Measurements from ENCODE around the gene TTC7B. TPM values are rescaled to one million over a fixed set of nuclear protein-coding genes. Genes with fewer than 3 reads are reported as not detected.

TTC7B gene
- total RNA-seq, 2 donors from 2014 or later, result 5.2 to 10.2 TPM

DNA sequence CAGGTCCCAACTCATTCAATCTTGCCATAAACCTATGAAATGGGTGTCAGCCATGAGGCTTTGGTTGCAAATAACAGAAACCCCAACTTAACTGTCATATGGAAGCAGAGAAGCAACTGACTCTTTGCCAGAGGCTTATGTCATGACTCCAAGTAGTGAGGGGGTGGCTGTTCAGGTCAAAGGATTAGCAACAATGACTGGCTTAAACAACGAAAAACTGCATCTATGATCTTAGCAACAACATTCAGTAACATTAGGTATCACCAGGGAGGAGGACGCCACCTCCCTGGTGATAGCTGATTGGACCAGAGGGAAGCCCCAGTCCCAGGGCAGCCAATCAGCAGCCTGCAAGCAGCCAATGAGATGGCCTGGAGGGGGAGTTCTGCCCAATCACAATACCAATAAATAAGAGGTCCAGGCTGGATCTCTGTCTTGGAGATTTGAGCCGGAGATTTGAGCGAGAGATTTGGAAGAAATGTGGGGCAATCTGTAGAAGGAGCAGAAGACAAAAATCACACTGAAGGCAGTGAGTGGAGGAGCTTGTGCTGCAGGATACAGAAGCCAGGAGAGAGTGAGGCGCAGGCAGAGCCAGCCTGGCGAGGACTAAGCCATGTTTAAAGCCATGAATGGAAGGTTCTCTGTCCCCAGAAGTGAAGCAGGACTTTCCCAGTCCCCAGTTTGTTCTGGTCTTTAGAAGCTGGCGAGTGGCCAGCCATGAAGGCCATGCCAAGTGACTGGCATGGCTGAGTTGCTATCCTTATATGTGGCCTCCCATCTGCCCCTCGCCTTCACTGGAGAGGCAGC is 326.1 kb downstream of the TTC7B start:
- H3K9me3 Mint-ChIP-seq, result no peaks in the 10 kb centered on the region
- no peaks in the 10 kb centered on the region for H3K4me1 Mint-ChIP-seq
- ATAC-seq (replicated peaks), result no peak
- no peaks in the 10 kb centered on the region for H3K36me3 Mint-ChIP-seq (ENCODE audit: low read depth)
- H3K4me3 Mint-ChIP-seq, result no peak overlapping the region
- peaks cover 3% of the 10 kb centered on the region for H3K27me3 Mint-ChIP-seq
- no peak overlapping the region for H3K27ac Mint-ChIP-seq

DNA sequence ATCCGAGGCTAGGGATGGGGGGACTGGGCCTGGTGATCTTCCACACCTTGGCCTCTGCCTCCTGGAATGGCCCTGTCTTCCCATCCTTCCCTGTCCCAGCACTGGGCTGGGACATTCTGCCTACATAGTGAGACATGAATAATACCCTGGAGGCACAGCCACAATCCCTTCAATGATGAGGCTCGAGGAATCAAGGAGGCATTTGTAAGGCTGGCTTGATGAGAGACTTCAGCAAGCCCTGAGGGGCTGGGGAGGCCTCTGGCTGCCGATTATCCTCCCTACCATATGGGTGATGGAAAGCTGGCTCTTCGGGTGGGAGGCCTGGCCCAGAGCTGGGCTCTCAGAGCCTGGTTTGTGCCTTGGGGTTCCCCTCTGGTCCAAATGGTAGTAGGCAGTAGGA is 326.9 kb downstream of the TTC7B start:
- peaks cover 5% of the 10 kb centered on the region for H3K27me3 Mint-ChIP-seq
- H3K4me3 Mint-ChIP-seq, result no peak overlapping the region
- H3K36me3 Mint-ChIP-seq (ENCODE audit: low read depth), result no peaks in the 10 kb centered on the region
- no peak overlapping the region for H3K27ac Mint-ChIP-seq
- no peaks in the 10 kb centered on the region for H3K9me3 Mint-ChIP-seq
- ATAC-seq (replicated peaks), result no peak
- H3K4me1 Mint-ChIP-seq, result peaks cover 3% of the 10 kb centered on the region

DNA sequence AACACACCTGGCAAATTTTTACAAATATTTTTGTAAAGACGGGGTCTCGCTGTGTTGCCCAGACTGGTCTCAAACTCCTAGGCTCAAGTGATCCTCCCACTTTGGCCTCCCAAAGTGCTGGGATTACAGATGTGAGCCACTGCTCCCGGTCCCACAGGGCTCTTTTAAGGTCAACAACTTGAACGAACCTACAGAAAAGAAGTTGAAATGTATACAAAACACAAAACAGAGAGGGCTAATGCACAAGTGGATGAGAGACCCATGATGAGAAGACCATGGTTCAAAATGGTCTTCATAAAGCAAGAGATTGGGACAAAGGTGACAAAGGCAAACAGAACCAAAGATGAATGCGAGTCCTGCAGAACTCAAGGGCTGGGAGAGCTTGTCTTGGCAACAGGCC is 328.0 kb downstream of the TTC7B start:
- no peaks in the 10 kb centered on the region for H3K36me3 Mint-ChIP-seq (ENCODE audit: low read depth)
- no peak overlapping the region for H3K27ac Mint-ChIP-seq
- H3K27me3 Mint-ChIP-seq, result peaks cover 7% of the 10 kb centered on the region
- no peak overlapping the region for H3K4me3 Mint-ChIP-seq
- no peaks in the 10 kb centered on the region for H3K9me3 Mint-ChIP-seq
- no peak for ATAC-seq (replicated peaks)
- peaks cover 6% of the 10 kb centered on the region for H3K4me1 Mint-ChIP-seq

DNA sequence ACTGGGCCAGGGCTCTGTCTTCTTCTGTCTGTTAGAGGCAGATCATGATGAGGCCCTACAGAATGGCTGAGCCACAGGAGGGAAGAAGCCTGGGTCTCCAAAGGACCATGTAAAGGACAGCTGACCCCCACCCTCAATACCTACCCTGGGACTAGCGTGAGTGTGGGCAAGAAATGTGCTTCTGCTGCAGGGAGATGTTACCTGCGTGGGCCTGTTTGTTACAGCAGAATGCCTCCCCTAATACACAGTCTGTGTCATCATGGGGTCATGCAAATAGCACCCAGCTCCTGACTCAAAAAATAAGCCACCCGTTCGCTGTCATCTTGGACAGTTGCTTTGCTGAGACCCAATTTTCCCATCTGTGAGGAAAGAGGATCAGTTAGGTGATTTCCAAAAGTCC is 328.8 kb downstream of the TTC7B start:
- no peak overlapping the region for H3K27ac Mint-ChIP-seq
- no peak overlapping the region for H3K4me3 Mint-ChIP-seq
- no peak for ATAC-seq (replicated peaks)

DNA sequence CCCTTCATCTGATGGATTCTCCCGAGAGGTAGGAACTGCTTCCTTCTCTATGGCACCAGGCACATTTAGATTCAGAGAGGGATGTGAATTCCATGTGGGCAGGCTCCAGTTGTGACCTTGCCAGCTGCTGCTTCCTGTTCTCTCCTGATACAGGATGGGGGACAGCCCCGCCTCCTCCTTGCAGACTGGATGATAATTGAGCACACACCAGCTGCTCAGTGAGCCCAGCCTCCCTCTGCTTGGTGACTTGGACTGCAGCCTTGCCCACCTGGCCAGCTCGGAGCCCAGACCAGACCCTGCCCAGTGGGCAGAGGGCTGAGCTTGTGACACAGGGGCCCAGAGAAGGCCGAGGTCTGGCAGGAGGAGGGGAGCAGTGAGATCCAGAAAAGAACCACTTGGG is 329.2 kb downstream of the TTC7B start:
- Mint-ChIP-seq H3K27ac (no peak overlapping the region), H3K4me3 (no peak overlapping the region), H3K9me3 (no peaks in the 10 kb centered on the region), H3K4me1 (peaks cover 6% of the 10 kb centered on the region), H3K36me3 (ENCODE audit: low read depth) (no peaks in the 10 kb centered on the region), H3K27me3 (peaks cover 7% of the 10 kb centered on the region)
- no peak for ATAC-seq (replicated peaks)

More for the DNA sequence above, 328.8 kb downstream of the TTC7B start:
- Mint-ChIP-seq H3K9me3 (no peaks in the 10 kb centered on the region), H3K27me3 (peaks cover 7% of the 10 kb centered on the region), H3K4me1 (peaks cover 6% of the 10 kb centered on the region), H3K36me3 (ENCODE audit: low read depth) (no peaks in the 10 kb centered on the region)

DNA sequence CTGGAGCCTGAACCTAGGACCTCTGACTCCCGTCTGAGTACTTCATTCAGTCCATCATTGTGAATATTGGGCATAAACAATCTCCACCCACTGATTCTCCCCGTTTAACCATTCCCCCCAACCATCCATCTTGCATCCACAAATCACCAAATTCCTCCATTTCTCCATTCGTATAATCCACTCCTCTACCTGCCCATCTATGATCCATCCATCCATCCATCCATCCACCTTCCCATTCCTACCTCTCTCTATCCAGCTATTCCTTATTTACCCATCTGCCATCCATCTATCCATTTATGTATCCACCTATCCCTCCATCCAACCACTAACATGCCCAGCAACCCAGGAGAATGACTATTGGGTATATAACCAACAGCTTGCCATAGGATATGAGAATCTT is 331.9 kb downstream of the TTC7B start:
- H3K27me3 Mint-ChIP-seq, result peaks cover 13% of the 10 kb centered on the region
- no peaks in the 10 kb centered on the region for H3K36me3 Mint-ChIP-seq (ENCODE audit: low read depth)
- no peak overlapping the region for H3K27ac Mint-ChIP-seq
- H3K4me1 Mint-ChIP-seq, result peaks cover 6% of the 10 kb centered on the region
- no peak overlapping the region for H3K4me3 Mint-ChIP-seq
- H3K9me3 Mint-ChIP-seq, result peaks cover 3% of the 10 kb centered on the region
- no peak for ATAC-seq (replicated peaks)

DNA sequence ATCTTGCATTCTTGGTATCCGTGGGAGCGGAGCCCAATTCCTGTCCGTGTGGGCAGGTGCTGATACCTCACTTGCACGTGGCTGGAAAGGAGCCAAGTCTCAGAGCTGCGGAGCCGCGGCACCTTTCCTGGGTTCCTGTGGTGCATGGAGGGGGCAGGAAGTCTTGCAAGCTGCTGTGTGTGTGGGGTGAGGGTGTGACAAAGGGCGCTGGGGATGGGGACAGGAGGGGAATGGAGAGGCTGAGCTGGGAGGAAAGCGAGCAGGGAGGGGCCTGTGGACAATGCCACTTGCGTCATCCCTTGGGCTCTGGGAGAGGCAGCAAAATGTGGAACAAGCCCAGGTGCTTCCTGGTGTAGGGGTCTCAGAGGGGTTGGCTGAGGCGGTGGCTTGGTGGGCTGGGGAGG is 332.7 kb downstream of the TTC7B start:
- no peak for ATAC-seq (replicated peaks)
- no peak overlapping the region for H3K4me3 Mint-ChIP-seq
- H3K4me1 Mint-ChIP-seq, result peaks cover 6% of the 10 kb centered on the region
- H3K36me3 Mint-ChIP-seq (ENCODE audit: low read depth), result no peaks in the 10 kb centered on the region
- peaks cover 3% of the 10 kb centered on the region for H3K9me3 Mint-ChIP-seq
- no peak overlapping the region for H3K27ac Mint-ChIP-seq
- H3K27me3 Mint-ChIP-seq, result peaks cover 13% of the 10 kb centered on the region

DNA sequence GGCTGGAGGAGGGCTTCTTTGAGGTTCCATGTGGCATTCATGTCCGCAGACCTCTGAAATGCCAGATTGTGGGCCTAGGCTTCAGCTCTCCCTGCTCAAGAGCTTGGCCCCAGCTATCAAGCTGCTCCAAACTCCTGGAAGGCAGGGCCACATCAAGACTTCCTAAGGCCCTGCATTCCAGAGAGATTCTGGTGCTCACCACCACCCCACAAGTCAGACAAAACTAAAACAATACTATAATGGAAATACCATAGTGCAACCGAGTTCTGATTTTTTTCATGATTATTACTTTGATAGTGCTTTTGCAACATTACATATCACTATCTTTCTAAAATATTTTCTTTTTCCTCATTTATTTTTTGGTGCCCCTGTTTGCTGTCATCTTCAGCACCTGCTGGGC is 333.1 kb downstream of the TTC7B start:
- no peak overlapping the region for H3K27ac Mint-ChIP-seq
- ATAC-seq (replicated peaks), result no peak
- H3K27me3 Mint-ChIP-seq, result peaks cover 13% of the 10 kb centered on the region
- no peak overlapping the region for H3K4me3 Mint-ChIP-seq
- H3K36me3 Mint-ChIP-seq (ENCODE audit: low read depth), result no peaks in the 10 kb centered on the region
- H3K4me1 Mint-ChIP-seq, result peaks cover 6% of the 10 kb centered on the region
- peaks cover 3% of the 10 kb centered on the region for H3K9me3 Mint-ChIP-seq

DNA sequence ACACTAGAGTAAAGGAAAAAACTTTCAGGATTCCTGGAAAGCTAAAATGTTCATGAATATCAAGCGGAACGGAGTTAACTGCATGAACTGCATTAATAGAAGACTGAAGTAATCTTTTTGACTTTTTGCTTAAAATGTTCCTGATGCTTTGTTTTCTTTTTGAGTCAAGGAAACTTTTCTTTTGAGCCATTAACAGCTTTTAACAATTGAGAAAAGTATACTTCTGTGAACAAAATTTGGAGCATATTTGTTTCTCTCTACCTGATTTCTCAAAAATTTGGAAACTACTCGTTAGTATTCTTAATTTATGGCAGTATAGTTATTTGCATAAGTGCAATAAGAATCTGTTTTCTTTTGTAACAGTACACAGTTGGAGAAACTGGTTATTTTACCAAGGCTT is 340.9 kb downstream of the TTC7B start:
- Mint-ChIP-seq H3K27ac (no peak overlapping the region), H3K4me3 (no peak overlapping the region), H3K27me3 (peaks cover 18% of the 10 kb centered on the region), H3K4me1 (no peaks in the 10 kb centered on the region), H3K9me3 (peaks cover 9% of the 10 kb centered on the region), H3K36me3 (ENCODE audit: low read depth) (no peaks in the 10 kb centered on the region)
- ATAC-seq (replicated peaks), result no peak

Other genes starting within 250 kb of the TTC7B start
- 10 to 100 TPM; 30.0 to 46.2 TPM for gene RPS6KA5, start 244.2 kb upstream of the TTC7B start, total RNA-seq

All from activated T-helper 17 cell treated with anti-CD3 and anti-CD28 coated beads, Interleukin-2, amount 50 U/mL, for 72 hours (primary cell).